IPS-11a (cell line): Measurements from ENCODE around the gene N4BP2.

Experiments used
- H3K4me3 ChIP-seq: one replicate; pipeline ENCODE4 v1.5.1; 2013; ENCODE audit warnings: low read depth, low read length, control low read depth

Gene N4BP2

GRCh38 chr4:40150932-40151331, 94.3 kb downstream of the N4BP2 start:
- H3K4me3 ChIP-seq, result no peak overlapping the region

- no peak overlapping the region for H3K4me3 ChIP-seq
These were observed 96.0 kb downstream of the N4BP2 start for GRCh38 chr4:40152637-40153036.

GRCh38 chr4:40157436-40157835, 100.8 kb downstream of the N4BP2 start:
- no peak overlapping the region for H3K4me3 ChIP-seq

GRCh38 chr4:40160258-40160657, 103.6 kb downstream of the N4BP2 start:
- H3K4me3 ChIP-seq, result no peak overlapping the region

GRCh38 chr4:40164459-40164858, 107.8 kb downstream of the N4BP2 start:
- no peak overlapping the region for H3K4me3 ChIP-seq

GRCh38 chr4:40165916-40166315, 109.3 kb downstream of the N4BP2 start:
- no peak overlapping the region for H3K4me3 ChIP-seq

- H3K4me3 ChIP-seq, result no peak overlapping the region
These were observed 111.4 kb downstream of the N4BP2 start for GRCh38 chr4:40168070-40168469.

GRCh38 chr4:40170588-40170987, 113.9 kb downstream of the N4BP2 start:
- H3K4me3 ChIP-seq, result no peak overlapping the region

- no peak overlapping the region for H3K4me3 ChIP-seq
These were observed 116.8 kb downstream of the N4BP2 start for GRCh38 chr4:40173470-40173875.

- H3K4me3 ChIP-seq, result no peak overlapping the region
These were observed 120.0 kb downstream of the N4BP2 start for GRCh38 chr4:40176602-40177001.

GRCh38 chr4:40177591-40177990, 120.9 kb downstream of the N4BP2 start:
- H3K4me3 ChIP-seq, result no peak overlapping the region

GRCh38 chr4:40178672-40179071, 122.0 kb downstream of the N4BP2 start:
- H3K4me3 ChIP-seq, result no peak overlapping the region

GRCh38 chr4:40179360-40179759, 122.7 kb downstream of the N4BP2 start:
- H3K4me3 ChIP-seq, result no peak overlapping the region

GRCh38 chr4:40180356-40180755, 123.7 kb downstream of the N4BP2 start:
- no peak overlapping the region for H3K4me3 ChIP-seq

GRCh38 chr4:40182001-40182400, 125.4 kb downstream of the N4BP2 start:
- no peak overlapping the region for H3K4me3 ChIP-seq

- no peak overlapping the region for H3K4me3 ChIP-seq
These were observed 126.3 kb downstream of the N4BP2 start for GRCh38 chr4:40182954-40183353.

- no peak overlapping the region for H3K4me3 ChIP-seq
These were observed 127.2 kb downstream of the N4BP2 start for GRCh38 chr4:40183615-40184411.

- no peak overlapping the region for H3K4me3 ChIP-seq
These were observed 129.4 kb downstream of the N4BP2 start for GRCh38 chr4:40185830-40186664.

- no peak overlapping the region for H3K4me3 ChIP-seq
These were observed 130.0 kb downstream of the N4BP2 start for GRCh38 chr4:40186665-40187014.

GRCh38 chr4:40187386-40187906, 130.8 kb downstream of the N4BP2 start:
- no peak overlapping the region for H3K4me3 ChIP-seq

GRCh38 chr4:40190019-40190418, 133.4 kb downstream of the N4BP2 start:
- H3K4me3 ChIP-seq, result no peak overlapping the region

GRCh38 chr4:40190465-40190864, 133.8 kb downstream of the N4BP2 start:
- no peak overlapping the region for H3K4me3 ChIP-seq
